Posterior cingulate gyrus (tissue), 11 donors: ENCODE measurements around the gene FAIM2.

Source experiments
- DNase-seq, 10 donors: peaks; one replicate each; pipeline versions ENCODE4 v3.0.0 to v3.0.0-alpha.2; 2020 to 2021; ENCODE audit warnings: mixed read lengths in 3 of 10
- intact Hi-C: fragments of 100-400 bp; cut with DNase I; formaldehyde crosslinking; loops from one replicate; pipeline ENCODE4 v1.15.1; 2023

Gene FAIM2

GRCh38 chr12:49941556-49942511 lies 38.1 kb upstream of the FAIM2 start:
- peak in 2 of 10 donors; percentile 50 to 71 for DNase-seq
- intact Hi-C loops, result no loop called here

GRCh38 chr12:49939707-49940106 lies 36.0 kb upstream of the FAIM2 start:
- peak in 2 of 10 donors; percentile 26 to 57 for DNase-seq
- intact Hi-C loops, result no loop called here

- intact Hi-C loops, result no loop called here
- DNase-seq, result peak in 1 of 10 donors; percentile 38
Observed at GRCh38 chr12:49939307-49939706, 35.6 kb upstream of the FAIM2 start.

GRCh38 chr12:49937639-49938300 lies 34.1 kb upstream of the FAIM2 start:
- intact Hi-C loops, result no loop called here
- DNase-seq, result peak in 2 of 10 donors; percentile 23 to 39

GRCh38 chr12:49936925-49937324 lies 33.2 kb upstream of the FAIM2 start:
- DNase-seq, result no peak
- intact Hi-C loops, result no loop called here

GRCh38 chr12:49934505-49934904 lies 30.8 kb upstream of the FAIM2 start:
- DNase-seq, result no peak
- intact Hi-C loops, result no loop called here

- peak in 2 of 10 donors; percentile 5 to 33 for DNase-seq
- intact Hi-C loops, result no loop called here
Observed at GRCh38 chr12:49933796-49934195, 30.1 kb upstream of the FAIM2 start.

GRCh38 chr12:49932533-49933130 lies 28.9 kb upstream of the FAIM2 start:
- intact Hi-C loops, result no loop called here
- DNase-seq, result peak in 1 of 10 donors; percentile 33

- peak in 2 of 10 donors; percentile 30 to 31 for DNase-seq
- intact Hi-C loops, result no loop called here
Observed at GRCh38 chr12:49932023-49932422, 28.3 kb upstream of the FAIM2 start.

- no peak for DNase-seq
- intact Hi-C loops, result no loop called here
Observed at GRCh38 chr12:49930515-49931288, 27.0 kb upstream of the FAIM2 start.

GRCh38 chr12:49929581-49929980 lies 25.9 kb upstream of the FAIM2 start:
- intact Hi-C loops, result no loop called here
- DNase-seq, result peak in 2 of 10 donors; percentile 22 to 49

- intact Hi-C loops, result no loop called here
- peak in 2 of 10 donors; percentile 37 to 62 for DNase-seq
Observed at GRCh38 chr12:49928471-49928870, 24.8 kb upstream of the FAIM2 start.

- DNase-seq, result peak in 1 of 10 donors; percentile 23
- intact Hi-C loops, result no loop called here
Observed at GRCh38 chr12:49925433-49926204, 21.9 kb upstream of the FAIM2 start.

GRCh38 chr12:49924628-49925246 lies 21.0 kb upstream of the FAIM2 start:
- intact Hi-C loops, result no loop called here

GRCh38 chr12:49923880-49924556 lies 20.3 kb upstream of the FAIM2 start:
- intact Hi-C loops, result no loop called here
- DNase-seq, result peak in 2 of 10 donors; percentile 39 to 40

More at GRCh38 chr12:49924628-49925246, 21.0 kb upstream of the FAIM2 start:
- DNase-seq, result peak in 1 of 10 donors; percentile 33

- intact Hi-C loops, result no loop called here
- peak in 1 of 10 donors; percentile 20 for DNase-seq
Observed at GRCh38 chr12:49923035-49923644, 19.4 kb upstream of the FAIM2 start.

- peak in 1 of 10 donors; percentile 54 for DNase-seq
- intact Hi-C loops, result no loop called here
Observed at GRCh38 chr12:49922349-49923034, 18.8 kb upstream of the FAIM2 start.
